GM18508 (cell line): ENCODE measurements around the gene ODC1.

Experiments used
- ATAC-seq: cut with Tn5 transposase; IDR thresholded peaks from one replicate; pipeline ENCODE4 v1.9.1; 2021; ENCODE audit warnings: moderate number of reproducible peaks; ENCODE audit not compliant: insufficient read depth, unreplicated experiment

ODC1 gene

GRCh38 chr2:10422732-10423399, 25.3 kb downstream of the ODC1 start:
- no peak for ATAC-seq

GRCh38 chr2:10422251-10422650, 25.9 kb downstream of the ODC1 start:
- no peak for ATAC-seq

- ATAC-seq, result no peak
These were observed 28.4 kb downstream of the ODC1 start for GRCh38 chr2:10419553-10420257.

- ATAC-seq, result no peak
These were observed 30.4 kb downstream of the ODC1 start for GRCh38 chr2:10417551-10418335.

GRCh38 chr2:10415640-10416039, 32.5 kb downstream of the ODC1 start:
- no peak for ATAC-seq

- ATAC-seq, result no peak
These were observed 33.1 kb downstream of the ODC1 start for GRCh38 chr2:10415048-10415447.

- no peak for ATAC-seq
These were observed 33.5 kb downstream of the ODC1 start for GRCh38 chr2:10414591-10414990.

- no peak for ATAC-seq
These were observed 34.1 kb downstream of the ODC1 start for GRCh38 chr2:10413991-10414451.

GRCh38 chr2:10413503-10413902, 34.6 kb downstream of the ODC1 start:
- no peak for ATAC-seq

GRCh38 chr2:10412380-10412779, 35.7 kb downstream of the ODC1 start:
- ATAC-seq, result no peak

GRCh38 chr2:10411557-10411956, 36.6 kb downstream of the ODC1 start:
- no peak for ATAC-seq

- no peak for ATAC-seq
These were observed 37.2 kb downstream of the ODC1 start for GRCh38 chr2:10410823-10411437.

- peak; percentile 75 for ATAC-seq
These were observed 37.9 kb downstream of the ODC1 start for GRCh38 chr2:10410001-10410822.

- ATAC-seq, result no peak
These were observed 39.2 kb downstream of the ODC1 start for GRCh38 chr2:10408649-10409579.

GRCh38 chr2:10407841-10408648, 40.1 kb downstream of the ODC1 start:
- no peak for ATAC-seq

GRCh38 chr2:10407432-10407831, 40.7 kb downstream of the ODC1 start:
- no peak for ATAC-seq

GRCh38 chr2:10406491-10407188, 41.5 kb downstream of the ODC1 start:
- no peak for ATAC-seq
